Smooth muscle cell of the brain vasculature (primary cell): ENCODE results near the gene ABCC8.
"Not testable (repeated sequence)": the region's sequence is repeated elsewhere in the genome, so short reads cannot be mapped to it uniquely, and the experiment has no call there.

ENCODE experiments used
- DNase-seq: peaks from one replicate; pipeline ENCODE4 v3.0.0-alpha.2; 2012; ENCODE audit warnings: low read depth, low spot score

Gene ABCC8

DNA sequence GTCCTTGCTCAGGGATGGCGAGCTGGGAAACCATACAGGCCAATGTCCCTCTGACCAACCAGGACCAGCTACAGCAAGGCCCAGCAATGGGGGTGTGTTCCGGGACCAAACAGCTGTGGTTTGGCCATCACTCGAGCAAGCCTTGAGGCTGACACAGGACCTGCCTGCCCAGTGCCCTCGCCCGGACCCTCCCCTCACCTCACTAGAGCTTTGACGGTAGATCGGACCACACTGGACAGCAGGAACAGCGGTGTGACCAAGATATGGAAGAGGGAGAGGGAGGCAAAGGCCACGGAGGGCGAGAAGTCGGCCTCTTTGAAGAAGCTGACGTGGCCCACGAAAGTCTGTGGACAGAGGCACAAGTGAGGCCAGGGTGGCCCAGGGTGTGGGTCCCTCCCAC, 46.0 kb downstream of the ABCC8 start:
- DNase-seq: no peak

DNA sequence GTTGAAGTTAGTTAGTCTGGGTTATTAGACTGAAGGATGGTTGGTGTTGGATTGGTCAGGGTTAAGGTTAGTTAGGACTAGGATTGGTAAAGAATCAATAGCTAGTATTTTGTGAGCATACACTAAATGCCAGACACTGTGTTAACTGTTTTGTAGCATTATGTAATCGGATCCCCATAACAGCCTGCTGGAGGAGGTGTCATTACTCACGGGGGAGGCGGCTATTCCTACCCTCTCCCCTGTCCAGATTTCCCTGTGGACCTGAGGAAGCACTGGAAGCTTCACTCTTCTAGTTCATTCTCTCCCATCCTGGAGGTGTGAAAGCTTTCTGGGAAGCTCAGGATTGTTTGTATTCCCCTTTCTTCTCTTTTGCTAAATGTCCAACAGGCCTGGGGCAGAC, 47.7 kb downstream of the ABCC8 start:
- DNase-seq: no peak

DNA sequence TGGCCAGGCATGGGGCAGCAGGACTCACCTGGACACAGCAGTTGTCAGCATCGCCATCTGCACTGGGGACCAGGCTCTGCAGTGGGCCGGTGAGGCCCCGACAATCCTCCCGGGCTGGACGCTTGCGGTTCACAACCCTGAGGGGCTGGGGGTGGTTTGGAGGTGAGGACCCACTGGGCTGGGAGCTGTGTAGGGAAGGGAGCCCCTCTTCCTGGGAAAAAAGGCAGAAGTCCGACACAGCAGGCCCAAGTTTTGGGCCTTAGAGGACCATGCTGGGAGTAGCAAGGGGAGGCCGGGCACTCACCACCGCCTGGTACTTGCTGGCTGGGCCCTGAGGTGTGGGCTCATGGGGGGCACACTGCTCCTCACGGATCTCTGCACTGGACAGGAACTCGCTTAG, 48.4 kb downstream of the ABCC8 start:
- DNase-seq: no peak

DNA sequence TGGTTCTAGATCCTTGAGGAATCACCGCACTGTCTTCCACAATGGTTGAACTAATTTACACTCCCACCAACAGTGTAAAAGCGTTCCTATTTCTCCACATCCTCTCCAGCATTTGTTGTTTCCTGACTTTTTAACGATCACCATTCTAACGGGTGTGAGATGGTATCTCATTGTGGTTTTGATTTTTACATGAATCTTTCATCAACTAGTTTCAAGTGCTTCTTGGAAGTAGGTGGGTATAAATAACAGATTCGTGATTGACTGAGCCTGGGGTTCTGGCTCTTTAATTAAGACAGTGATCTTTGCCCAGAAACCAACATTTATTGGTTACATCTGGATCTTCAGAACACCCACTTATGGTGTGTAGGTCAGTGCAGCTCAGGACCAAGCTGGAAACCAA, 50.4 kb downstream of the ABCC8 start:
- not testable (repeated sequence) for DNase-seq

DNA sequence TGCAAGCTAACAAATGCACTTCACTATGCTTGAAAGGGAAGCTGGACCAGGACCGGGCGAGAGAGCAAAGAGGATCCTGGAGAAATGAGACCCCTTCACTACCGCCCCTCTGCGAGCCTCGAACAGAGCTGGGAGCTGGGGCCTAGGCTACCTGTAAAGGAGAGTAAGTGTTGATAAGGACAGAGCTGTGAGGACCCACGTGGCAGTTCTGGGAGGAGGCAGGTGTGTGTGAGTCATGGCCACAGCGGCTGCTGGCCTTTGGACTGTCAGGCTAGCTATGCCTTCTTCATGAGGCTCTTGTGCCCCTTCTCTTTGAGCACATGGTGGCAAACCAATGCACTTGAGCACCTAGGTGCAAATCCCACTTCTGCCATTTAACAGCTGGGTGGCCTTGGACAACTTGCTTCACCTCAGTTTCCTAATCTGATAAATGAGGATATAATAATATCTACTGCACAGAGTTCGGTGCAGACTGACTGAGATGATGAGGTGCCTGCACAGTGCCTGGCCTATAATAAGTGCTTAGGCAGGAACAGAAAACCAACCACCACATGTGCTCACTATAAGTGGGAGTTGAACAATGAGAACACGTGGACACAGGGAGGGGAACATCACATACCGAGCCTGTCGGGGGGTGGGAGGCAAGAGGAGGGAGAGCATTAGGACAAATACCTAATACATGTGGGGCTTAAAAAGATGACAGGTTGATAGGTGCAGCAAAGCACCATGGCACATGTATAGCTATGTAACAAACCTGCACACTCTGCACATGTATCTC, 52.9 kb downstream of the ABCC8 start:
- DNase-seq: no peak

DNA sequence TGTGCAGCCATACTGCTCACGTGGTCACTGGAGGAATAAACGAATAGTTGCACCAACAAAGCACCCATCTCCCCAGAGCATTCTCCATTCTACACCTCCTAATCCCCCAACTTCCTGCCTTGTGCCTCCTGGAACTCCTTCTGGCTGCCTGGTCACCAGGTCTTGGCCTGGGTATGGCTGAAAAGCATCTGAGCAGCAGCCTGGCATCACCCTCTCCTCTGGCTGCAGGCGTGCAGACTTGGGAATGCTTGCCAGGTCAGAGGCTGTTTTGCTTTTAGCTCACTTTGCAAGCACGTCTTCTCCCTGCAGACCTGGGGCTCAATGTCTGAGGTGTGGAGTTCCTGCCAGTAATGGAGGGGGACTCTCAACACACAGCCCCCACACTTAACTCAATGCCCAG, 54.9 kb downstream of the ABCC8 start:
- DNase-seq: no peak

DNA sequence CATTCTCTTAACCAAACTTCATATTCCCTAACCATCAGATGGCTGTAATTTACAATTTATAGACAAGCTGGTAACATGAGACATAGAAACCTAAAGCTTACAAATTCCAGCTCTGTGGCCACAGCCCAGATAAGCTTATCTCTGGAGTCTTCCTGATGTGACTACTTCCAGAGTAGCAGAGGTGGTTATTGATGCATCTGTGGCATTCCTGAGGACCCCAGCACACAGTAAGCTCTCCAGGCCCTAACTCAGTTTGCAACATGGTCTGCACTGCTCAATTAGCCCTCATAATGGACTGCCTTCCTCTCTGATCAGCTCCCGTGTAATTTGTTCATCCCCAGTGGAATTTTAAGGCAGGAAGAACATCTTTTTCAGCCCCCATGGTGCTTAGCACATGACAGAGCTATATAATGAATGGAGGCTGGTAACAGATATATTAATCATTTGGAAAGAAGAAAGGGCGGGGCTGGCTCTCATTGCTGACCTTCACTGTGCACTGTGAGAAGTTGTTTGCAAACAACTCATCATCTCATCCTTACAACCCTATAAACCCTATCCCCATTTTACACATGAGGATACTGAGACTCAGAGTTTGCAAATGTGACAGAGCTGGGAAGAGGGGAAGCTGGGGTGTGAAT, 58.1 kb downstream of the ABCC8 start:
- no peak for DNase-seq

DNA sequence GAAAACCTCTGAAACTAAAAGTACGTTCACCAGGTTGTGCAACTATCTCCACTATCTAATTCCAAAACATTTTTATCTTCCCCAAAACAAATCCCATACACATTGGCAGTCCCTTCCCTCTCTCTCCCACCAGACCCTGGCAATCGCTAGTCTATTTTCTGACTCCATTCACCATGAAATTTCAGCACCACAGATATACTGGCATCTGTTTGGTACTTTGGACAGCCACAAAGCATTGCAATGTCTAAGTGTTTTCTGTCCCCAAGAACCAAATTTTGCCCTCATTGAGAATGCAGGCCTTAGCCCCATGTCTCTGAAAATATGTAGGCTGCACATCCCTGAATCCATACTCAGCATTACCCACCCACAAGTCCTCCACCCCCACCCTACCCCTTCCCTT, 60.2 kb downstream of the ABCC8 start:
- DNase-seq: no peak

DNA sequence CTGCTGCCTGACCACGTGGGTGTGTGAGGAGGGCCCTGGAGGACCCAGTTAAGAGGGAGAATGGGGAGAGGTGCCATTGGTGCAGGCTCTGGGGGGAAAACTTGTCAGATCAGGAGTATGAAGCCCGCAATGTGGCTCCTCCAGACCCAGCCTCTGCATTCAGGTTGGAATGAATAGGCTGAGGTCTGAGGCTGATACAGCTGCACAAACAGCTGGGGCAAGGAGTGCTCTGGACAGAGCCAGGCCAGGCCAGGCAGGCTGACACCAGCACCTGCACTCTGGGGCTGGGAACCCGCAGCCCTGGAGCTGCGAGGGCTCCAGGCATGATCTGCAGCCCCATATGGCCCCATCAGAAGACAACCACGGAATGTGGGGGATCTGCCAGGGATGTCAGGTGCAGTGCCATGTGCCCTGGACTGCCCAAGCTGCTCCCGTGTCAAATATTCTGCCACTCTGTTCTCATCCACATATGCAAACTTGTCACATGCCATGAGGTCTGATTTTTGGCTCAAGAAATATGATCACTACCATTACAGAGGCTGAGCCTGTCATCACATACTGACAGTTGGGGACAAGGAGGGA, 61.0 kb downstream of the ABCC8 start:
- DNase-seq: no peak

DNA sequence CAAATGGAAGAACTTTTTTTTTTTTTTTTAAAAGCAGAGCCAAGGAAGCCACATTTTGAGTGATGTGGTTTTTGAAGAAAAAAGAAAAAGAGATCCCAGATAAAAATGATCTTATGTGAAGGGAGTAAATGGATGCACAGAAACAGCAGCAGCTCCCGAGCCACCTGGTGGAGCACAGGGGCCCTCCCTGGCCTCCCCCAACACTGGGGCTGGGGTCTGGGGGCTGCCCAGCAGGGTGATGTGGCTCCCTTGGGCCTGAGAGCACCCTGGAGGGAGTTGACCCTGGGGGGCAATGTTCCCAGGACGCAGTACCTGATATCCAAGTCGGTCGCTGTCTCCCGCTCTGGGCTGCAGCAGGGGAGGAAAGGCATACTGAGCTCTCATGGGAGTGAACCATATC, 61.7 kb downstream of the ABCC8 start:
- DNase-seq: no peak

DNA sequence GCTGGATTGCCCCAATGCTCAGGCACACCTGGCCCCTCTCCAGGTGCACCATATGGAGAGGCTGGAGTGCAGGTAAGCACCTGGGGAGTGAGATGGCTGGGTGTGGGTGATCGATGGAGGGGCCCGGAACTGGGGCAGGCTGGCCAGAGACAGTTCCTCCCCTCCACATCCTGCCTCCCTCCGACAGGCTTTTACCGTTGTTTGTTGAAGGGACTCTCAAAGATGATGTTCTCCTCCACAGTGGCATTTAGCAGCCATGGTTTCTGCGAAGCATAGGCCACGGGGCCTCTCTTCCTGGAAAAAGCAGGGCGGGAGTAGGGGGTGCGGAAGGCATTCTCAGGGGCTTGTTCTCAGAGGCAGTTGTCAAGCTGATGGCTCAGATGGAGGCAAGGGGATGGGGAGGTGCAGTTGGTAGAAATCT, 62.3 kb downstream of the ABCC8 start:
- DNase-seq: no peak

DNA sequence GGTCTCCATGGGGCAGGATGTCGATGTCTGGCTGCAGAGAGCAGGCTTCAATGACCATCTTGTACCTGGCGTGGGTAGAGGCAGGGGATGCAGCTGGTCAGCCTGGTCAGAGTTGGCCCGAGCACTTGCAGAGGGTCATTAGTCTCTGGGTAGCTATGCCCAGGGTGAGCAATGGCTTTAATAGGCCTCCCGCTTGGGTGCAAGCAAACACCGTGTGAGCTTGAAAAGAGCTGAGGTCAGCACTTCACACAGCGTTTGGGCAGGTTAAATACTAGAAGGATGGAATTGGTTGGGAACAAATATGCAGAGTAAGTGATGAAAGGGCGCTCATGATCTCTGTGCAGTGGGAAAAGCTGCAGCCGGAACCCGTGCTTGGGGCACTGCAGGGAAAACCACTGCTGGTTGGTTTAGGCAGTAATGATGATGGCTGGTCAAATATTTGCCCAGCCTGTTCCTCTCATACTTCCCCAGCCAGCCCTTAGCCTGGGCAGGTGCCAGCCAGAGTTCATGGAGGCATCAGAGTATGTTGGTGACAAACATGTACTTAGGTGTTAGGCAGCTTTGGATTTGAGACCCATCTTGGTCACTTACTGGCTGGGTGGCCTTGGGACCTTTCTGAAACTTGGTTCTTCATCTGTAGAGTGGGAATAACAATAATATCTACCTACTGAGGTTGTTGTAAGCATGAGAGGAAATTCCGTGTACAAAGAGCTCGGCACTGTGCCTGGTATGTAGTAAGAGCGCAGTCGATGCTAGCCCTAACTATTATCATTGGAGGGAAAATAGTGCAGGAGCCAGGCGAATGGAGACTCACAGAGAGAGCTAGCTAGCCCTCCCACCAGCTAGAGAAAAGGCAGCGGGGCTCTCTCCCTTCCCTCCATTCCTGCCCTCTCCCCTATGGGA, 63.0 kb downstream of the ABCC8 start:
- DNase-seq: no peak

DNA sequence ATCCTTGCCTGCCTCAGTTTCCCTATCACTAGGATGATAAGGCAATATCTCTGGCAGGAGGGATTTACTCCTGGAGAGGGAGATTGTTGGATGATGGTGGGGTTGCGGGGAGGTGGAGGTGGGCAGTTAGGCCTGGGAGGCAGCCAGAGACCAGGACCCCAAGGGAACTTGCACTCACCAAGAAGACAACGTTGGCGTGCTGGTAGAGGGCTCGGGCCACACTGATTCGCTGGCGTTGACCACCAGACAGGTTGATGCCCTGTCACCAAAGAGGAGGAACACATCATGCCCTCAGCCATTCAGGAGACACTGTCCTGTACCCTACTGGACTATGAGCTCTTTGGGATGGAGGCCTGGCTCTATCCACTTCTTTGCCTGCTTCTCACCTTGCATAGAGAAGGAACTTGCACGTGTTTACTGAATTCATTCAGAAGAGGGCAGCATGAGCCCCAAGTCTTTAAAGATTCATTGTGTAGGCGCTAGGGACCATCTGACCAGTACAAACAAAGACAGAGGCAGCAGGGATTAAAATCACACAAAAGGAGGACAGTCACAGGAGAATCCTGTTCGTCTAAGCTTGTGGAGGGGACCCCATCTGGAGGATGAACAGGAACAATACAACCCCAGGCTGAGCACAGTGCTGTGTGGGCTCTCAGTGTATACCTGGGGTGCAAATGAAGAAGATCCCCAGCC, 64.0 kb downstream of the ABCC8 start:
- DNase-seq: no peak

DNA sequence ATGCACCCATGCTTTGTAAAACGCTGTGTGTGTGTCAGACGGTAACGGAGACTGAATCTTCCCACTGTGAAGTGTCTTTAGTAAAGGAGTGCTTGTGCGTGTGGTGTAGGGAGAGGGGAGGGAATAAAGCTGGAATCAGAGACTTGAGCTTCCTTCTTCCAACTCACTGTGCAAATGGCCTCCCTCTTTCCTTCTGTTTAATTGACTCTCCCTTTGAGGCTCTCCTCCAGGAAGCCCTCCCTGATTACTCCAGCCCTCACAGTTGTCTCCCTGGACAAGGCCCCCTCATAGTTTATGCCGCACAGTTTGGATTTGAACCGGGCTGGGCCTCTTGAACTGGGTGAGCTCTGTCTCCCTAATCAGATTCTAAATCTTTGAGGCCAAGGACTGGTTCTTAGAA, 65.2 kb downstream of the ABCC8 start:
- no peak for DNase-seq

DNA sequence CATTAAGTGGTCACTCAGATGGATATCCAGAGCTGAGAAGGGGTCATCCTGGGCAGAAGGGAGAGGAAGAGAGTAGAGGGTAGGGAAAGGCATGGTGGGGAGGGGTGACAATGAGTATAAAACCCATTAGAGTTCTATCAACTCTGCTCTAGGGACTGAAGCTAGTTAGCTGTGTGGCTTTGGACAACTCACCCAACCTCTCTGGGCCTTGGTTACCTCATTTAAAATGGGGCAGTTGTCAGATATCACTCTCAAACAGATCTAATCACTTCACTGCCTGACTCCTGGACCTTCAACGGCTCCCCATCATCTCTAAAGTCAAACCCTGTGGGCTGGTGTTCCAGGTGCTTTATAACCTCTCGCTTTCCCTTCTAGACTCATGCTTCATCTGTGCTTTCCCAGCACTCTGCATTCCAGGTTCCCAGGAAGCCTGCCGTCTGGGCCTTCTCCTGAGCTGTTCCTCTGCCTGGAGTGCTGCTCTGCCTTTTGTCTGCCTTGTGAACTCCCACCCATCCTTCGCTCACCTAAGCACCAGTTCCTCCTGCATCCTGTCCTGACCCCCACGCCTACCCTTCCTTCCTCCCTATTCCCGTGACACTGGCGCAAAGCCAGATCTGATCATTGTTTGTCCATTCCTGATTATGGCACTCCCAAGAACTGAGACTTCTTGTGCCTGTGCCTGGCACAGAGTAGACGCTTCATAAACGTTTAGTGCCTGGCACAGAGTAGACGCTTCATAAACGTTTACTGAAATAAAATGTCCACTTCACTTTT, 65.9 kb downstream of the ABCC8 start:
- DNase-seq: no peak

DNA sequence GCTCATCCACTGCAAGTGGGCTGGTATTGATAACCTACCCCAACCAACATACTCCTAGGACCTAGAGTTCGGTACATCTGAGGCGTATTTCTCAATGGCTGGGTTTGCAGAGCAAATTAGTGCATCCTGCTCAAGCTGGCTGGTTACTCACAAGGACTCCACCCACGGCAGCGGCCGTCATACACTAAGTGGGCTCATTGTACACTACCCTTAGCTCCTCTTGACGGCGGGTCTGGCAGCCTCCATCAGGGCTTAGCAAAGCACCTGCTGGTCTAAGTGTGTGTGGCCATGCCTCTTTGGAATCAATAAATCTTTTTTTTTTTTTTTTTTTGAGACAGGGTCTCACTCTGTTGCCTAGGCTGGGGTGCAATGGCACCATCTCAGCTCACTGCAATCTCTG, 68.0 kb downstream of the ABCC8 start:
- DNase-seq: no peak

DNA sequence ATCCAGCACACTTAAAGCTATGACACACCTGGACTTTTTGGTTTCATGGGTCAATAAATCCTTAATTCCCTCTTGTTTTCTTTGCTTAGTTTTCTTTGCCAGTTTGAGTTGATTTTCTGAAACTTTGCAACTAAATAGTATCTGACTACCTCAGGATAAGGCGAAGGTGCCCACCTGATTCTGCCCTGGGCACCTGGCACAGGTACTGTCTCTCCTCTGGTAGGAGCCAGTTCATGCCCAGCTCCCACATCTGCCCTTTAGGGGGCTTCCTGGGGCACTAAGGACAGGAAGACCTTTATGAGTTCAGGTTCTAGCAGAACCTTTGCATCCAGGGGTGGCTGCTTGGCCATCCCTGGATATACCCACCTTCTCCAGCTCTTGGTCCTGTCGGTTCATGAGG, 68.6 kb downstream of the ABCC8 start:
- no peak for DNase-seq

DNA sequence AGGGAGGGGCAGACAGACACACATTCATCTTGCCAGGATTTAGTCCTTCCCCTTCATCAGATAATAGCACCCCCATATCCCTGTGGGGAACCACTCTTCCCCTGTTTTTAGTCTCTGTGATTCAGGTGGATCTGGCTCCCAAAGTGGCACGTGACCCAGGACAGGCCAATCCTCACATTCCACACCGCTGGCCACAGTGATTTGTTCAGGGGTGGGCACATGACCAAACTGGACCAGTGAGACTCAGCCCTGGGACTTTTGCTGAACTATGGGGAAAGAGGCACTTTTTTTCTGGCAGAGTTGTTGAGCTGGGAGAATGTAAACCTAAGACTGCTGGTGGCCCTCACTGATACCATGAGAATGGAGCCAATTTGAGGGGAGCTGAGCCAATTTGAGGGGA, 69.1 kb downstream of the ABCC8 start:
- DNase-seq: no peak

DNA sequence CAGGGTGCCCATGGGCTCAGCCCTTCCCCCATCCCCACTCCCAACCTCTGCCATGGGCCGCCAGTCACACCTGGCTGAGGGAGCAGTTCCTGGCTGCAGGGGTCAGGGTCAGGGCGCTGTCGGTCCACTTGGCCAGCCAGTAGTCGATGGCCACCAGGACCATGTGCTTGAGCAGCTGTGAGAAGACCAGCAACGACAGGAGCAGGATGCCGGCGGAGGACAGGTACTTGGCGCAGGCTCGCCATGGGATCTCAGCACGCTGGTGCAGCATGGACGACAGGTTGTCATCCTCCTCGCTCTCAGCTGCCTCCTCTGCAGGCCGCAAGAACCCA, 69.9 kb downstream of the ABCC8 start:
- DNase-seq: no peak

DNA sequence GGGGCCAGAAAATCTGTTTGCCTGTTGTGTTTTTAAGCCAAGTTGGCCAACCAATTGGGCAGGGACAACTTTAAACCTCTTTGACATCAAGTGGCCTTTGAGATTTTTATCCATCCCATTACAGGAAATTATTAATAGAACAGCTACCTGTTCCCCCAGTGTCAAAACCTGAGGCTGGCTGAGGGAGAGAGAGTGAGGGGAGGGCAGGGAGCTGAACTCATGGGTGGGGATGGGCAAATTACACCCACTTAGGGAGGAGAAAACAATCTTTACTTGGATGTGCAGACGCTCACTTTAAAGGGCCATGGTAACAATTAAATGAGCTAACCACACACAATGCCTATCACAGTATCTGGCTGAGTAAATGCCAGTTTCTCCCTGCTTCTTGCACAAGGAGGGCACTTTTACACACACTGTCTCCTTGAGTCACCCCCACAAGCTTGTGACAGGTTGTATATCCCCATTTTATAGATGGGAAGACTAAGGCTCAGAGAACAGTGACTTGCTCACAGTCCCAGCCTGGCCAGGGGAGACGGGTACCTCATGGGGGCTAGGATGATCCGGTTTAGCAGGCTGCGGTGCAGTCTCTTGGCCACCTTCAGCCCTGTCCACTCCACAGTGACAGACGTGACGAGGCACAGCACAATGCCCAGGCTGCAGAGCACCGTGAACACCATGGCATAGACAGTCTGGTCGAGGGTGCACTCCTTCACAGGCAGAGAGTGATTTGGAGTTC, 70.4 kb downstream of the ABCC8 start:
- no peak for DNase-seq
